HEK293 (cell line): ENCODE data around the gene TOMM40.

Experiments
- CTCF ChIA-PET: fragments of 350-600 bp; formaldehyde crosslinking; extraction: SDS; loops from one replicate; lab custom pipeline; 2021; ENCODE audit warnings: antibody characterized with exemption; lab: Yijun Ruan, JAX
- POLR2A ChIA-PET: fragments of 300-600 bp; formaldehyde crosslinking; extraction: SDS; loops from one replicate; lab custom pipeline; 2020; ENCODE audit warnings: antibody characterized with exemption, inconsistent platforms; lab: Yijun Ruan, JAX
- H3K27ac ChIP-seq: fragments of 200-500 bp; sonication (Bioruptor generic); 2 replicates; pipeline ENCODE4 v1.5.1; 2014; ENCODE audit warnings: low read depth, low read length, control low read depth, inconsistent platforms; ENCODE audit errors: extremely low read depth
- H3K36me3 ChIP-seq, 2 experiments: fragments of 200-500 bp in 1 of 2; sonication (Bioruptor generic) in 1 of 2; 1 replicate in 1 of 2; 2 replicates in 1 of 2; pipeline ENCODE4 v1.5.1; 2014 to 2017; ENCODE audit warnings: inconsistent platforms in 2 of 2, low read length in 2 of 2; ENCODE audit not compliant: control insufficient read depth in 2 of 2, insufficient read depth in 1 of 2
- H3K4me1 ChIP-seq: fragments of 200-500 bp; sonication (Bioruptor generic); 2 replicates; pipeline ENCODE4 v1.5.1; 2014; ENCODE audit warnings: mild to moderate bottlenecking, low read length, inconsistent platforms; ENCODE audit not compliant: control insufficient read depth, insufficient read depth
- H3K4me3 ChIP-seq: 2 replicates; pipeline ENCODE4 v1.5.1; 2011; ENCODE audit warnings: low read depth, mild to moderate bottlenecking, control low read depth, low read length, moderate library complexity
- H3K9me3 ChIP-seq: fragments of 200-500 bp; sonication (Bioruptor generic); 2 replicates; pipeline ENCODE4 v1.5.1; 2014; ENCODE audit warnings: low read depth, low read length, inconsistent platforms; ENCODE audit not compliant: control insufficient read depth, insufficient read depth
- FEZF1 ChIP-seq: fragments of 450-650 bp; formaldehyde crosslinking; IDR thresholded peaks from 2 replicates; pipeline ENCODE4 v1.5.1; 2016; ENCODE audit warnings: missing biosample characterization, missing genetic modification characterization
- KLF10 ChIP-seq: fragments of 450-650 bp; IDR thresholded peaks from 2 replicates; pipeline ENCODE4 v1.5.1; 2018; ENCODE audit warnings: missing biosample characterization, mild to moderate bottlenecking, missing genetic modification characterization
- KLF9 ChIP-seq: fragments of 450-650 bp; formaldehyde crosslinking; IDR thresholded peaks from 2 replicates; pipeline ENCODE4 v1.5.1; 2016; ENCODE audit warnings: missing biosample characterization, missing genetic modification characterization, low read depth
- OSR2 ChIP-seq: fragments of 450-650 bp; formaldehyde crosslinking; IDR thresholded peaks from 2 replicates; pipeline ENCODE4 v1.5.1; 2016; ENCODE audit warnings: missing biosample characterization, missing genetic modification characterization
- SCRT1 ChIP-seq: fragments of 450-650 bp; formaldehyde crosslinking; IDR thresholded peaks from 2 replicates; pipeline ENCODE4 v1.5.1; 2016; ENCODE audit warnings: missing biosample characterization, missing genetic modification characterization, borderline replicate concordance
- SP7 ChIP-seq: fragments of 450-650 bp; formaldehyde crosslinking; IDR thresholded peaks from 2 replicates; pipeline ENCODE4 v1.5.1; 2016; ENCODE audit warnings: missing biosample characterization, missing genetic modification characterization
- ZNF148 ChIP-seq: fragments of 450-650 bp; formaldehyde crosslinking; IDR thresholded peaks from 2 replicates; pipeline ENCODE4 v1.5.0; 2017; ENCODE audit warnings: missing biosample characterization, missing genetic modification characterization, borderline replicate concordance
- ZNF169 ChIP-seq: fragments of 450-650 bp; formaldehyde crosslinking; IDR thresholded peaks from 2 replicates; pipeline ENCODE4 v1.5.1; 2016; ENCODE audit warnings: missing biosample characterization, missing genetic modification characterization
- ZNF174 ChIP-seq: fragments of 450-650 bp; formaldehyde crosslinking; IDR thresholded peaks from 2 replicates; pipeline ENCODE4 v1.5.0; 2017; ENCODE audit warnings: missing biosample characterization, mild to moderate bottlenecking, missing genetic modification characterization
- ZNF350 ChIP-seq: fragments of 450-650 bp; formaldehyde crosslinking; IDR thresholded peaks from 2 replicates; pipeline ENCODE4 v1.5.0; 2017; ENCODE audit warnings: missing biosample characterization, mild to moderate bottlenecking, missing genetic modification characterization
- ZNF354C ChIP-seq: fragments of 450-650 bp; formaldehyde crosslinking; IDR thresholded peaks from 2 replicates; pipeline ENCODE4 v1.5.1; 2016; ENCODE audit warnings: missing biosample characterization, missing genetic modification characterization, low read depth, borderline replicate concordance
- ZNF366 ChIP-seq: fragments of 450-650 bp; formaldehyde crosslinking; conservative IDR thresholded peaks from 2 replicates; pipeline ENCODE4 v1.5.1; 2016; ENCODE audit warnings: missing biosample characterization, missing genetic modification characterization
- ZNF558 ChIP-seq: fragments of 450-650 bp; formaldehyde crosslinking; IDR thresholded peaks from 2 replicates; pipeline ENCODE4 v1.5.1; 2016; ENCODE audit warnings: missing biosample characterization, missing genetic modification characterization
- ZNF610 ChIP-seq: fragments of 450-650 bp; formaldehyde crosslinking; IDR thresholded peaks from 2 replicates; pipeline ENCODE4 v1.5.1; 2016; ENCODE audit warnings: missing biosample characterization, missing genetic modification characterization, borderline replicate concordance
- ZNF623 ChIP-seq: fragments of 450-650 bp; formaldehyde crosslinking; IDR thresholded peaks from 2 replicates; pipeline ENCODE4 v1.5.1; 2016; ENCODE audit warnings: missing biosample characterization, missing genetic modification characterization
- ZNF701 ChIP-seq: fragments of 450-650 bp; formaldehyde crosslinking; IDR thresholded peaks from 2 replicates; pipeline ENCODE4 v1.5.1; 2016; ENCODE audit warnings: missing biosample characterization, missing genetic modification characterization
- ZNF707 ChIP-seq: fragments of 450-650 bp; formaldehyde crosslinking; IDR thresholded peaks from 2 replicates; pipeline ENCODE4 v1.5.1; 2016; ENCODE audit warnings: missing biosample characterization, missing genetic modification characterization
- ZNF747 ChIP-seq: fragments of 450-650 bp; formaldehyde crosslinking; IDR thresholded peaks from 2 replicates; pipeline ENCODE4 v1.5.1; 2016; ENCODE audit warnings: missing biosample characterization, missing genetic modification characterization
- ZNF768 ChIP-seq: fragments of 450-650 bp; formaldehyde crosslinking; IDR thresholded peaks from 2 replicates; pipeline ENCODE4 v1.5.1; 2018; ENCODE audit warnings: missing biosample characterization, mild to moderate bottlenecking, missing genetic modification characterization
- ZNF777 ChIP-seq: fragments of 450-650 bp; formaldehyde crosslinking; IDR thresholded peaks from 2 replicates; pipeline ENCODE4 v1.5.1; 2017; ENCODE audit warnings: missing biosample characterization, missing genetic modification characterization, borderline replicate concordance
- ZNF791 ChIP-seq: fragments of 450-650 bp; formaldehyde crosslinking; IDR thresholded peaks from 2 replicates; pipeline ENCODE4 v1.5.1; 2016; ENCODE audit warnings: missing biosample characterization, missing genetic modification characterization
- ZNF792 ChIP-seq: fragments of 450-650 bp; formaldehyde crosslinking; IDR thresholded peaks from 2 replicates; pipeline ENCODE4 v1.5.1; 2016; ENCODE audit warnings: missing biosample characterization, missing genetic modification characterization
- ZNF830 ChIP-seq: fragments of 450-650 bp; IDR thresholded peaks from 2 replicates; pipeline ENCODE4 v1.5.0; 2018; ENCODE audit warnings: missing biosample characterization, missing genetic modification characterization, low read depth, mild to moderate bottlenecking, moderate library complexity
- ZNF837 ChIP-seq: fragments of 450-650 bp; formaldehyde crosslinking; IDR thresholded peaks from 2 replicates; pipeline ENCODE4 v1.5.1; 2016; ENCODE audit warnings: missing biosample characterization, missing genetic modification characterization
- ZNF843 ChIP-seq: fragments of 450-650 bp; formaldehyde crosslinking; IDR thresholded peaks from 2 replicates; pipeline ENCODE4 v1.5.1; 2016; ENCODE audit warnings: missing biosample characterization, missing genetic modification characterization
- ZSCAN16 ChIP-seq: fragments of 450-650 bp; formaldehyde crosslinking; IDR thresholded peaks from 2 replicates; pipeline ENCODE4 v1.5.1; 2016; ENCODE audit warnings: missing biosample characterization, missing genetic modification characterization
- TF ChIP-seq, protein P1 (sequence below): fragments of 450-650 bp; formaldehyde crosslinking; IDR thresholded peaks from 2 replicates; pipeline ENCODE4 v1.5.1; 2016; ENCODE audit warnings: missing biosample characterization, missing genetic modification characterization, low read depth

Gene TOMM40

DNA sequence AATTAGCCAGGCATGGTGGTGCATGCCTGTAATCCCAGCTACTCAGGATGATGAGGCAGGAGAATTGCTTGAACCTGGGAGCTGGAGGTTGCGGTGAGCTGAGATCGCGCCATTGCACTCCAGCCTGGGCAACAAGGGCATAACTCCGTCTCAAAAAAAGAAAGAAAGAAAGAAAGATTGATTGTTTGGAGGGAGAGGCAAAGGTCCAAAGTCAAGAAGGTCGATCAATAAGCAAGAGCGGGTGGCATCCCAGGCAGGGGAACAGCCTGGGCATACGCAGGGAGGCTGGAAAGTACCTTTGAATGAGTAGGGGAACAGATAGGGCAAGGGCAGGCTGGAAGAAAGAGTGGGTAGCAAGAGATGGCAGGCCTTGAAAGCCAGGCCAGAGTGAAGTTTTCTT lies 39.0 kb downstream of the TOMM40 start:
- H3K4me3 ChIP-seq, result no peak overlapping the region
- no peak overlapping the region for H3K27ac ChIP-seq
- no peaks in the 10 kb centered on the region for H3K36me3 ChIP-seq
- no peak for TF ChIP-seq OSR2
- TF ChIP-seq ZNF830 (tag by site-specific recombination), result no peak
- TF ChIP-seq ZNF174 (tag by site-specific recombination), result no peak
- TF ChIP-seq ZNF623, result no peak
- no peak for TF ChIP-seq ZNF843 (tag by site-specific recombination)
- no peak for TF ChIP-seq ZNF837 (tag by site-specific recombination)
- TF ChIP-seq ZNF777 (tag by site-specific recombination), result no peak
- TF ChIP-seq ZNF792 (tag by site-specific recombination), result no peak
- TF ChIP-seq FEZF1 (tag by site-specific recombination), result no peak
- no peak for TF ChIP-seq SCRT1
- TF ChIP-seq ZNF366, result no peak
- TF ChIP-seq SP7 (tag by site-specific recombination), result no peak
- TF ChIP-seq ZNF610 (tag by site-specific recombination), result no peak
- TF ChIP-seq ZNF354C (tag by site-specific recombination), result no peak
- TF ChIP-seq ZNF558 (tag by site-specific recombination), result no peak
- TF ChIP-seq ZSCAN16, result no peak
- TF ChIP-seq ZNF707 (tag by site-specific recombination), result no peak
- TF ChIP-seq ZNF791, result no peak
- TF ChIP-seq KLF10 (tag by site-specific recombination), result no peak
- TF ChIP-seq, protein P1, sequence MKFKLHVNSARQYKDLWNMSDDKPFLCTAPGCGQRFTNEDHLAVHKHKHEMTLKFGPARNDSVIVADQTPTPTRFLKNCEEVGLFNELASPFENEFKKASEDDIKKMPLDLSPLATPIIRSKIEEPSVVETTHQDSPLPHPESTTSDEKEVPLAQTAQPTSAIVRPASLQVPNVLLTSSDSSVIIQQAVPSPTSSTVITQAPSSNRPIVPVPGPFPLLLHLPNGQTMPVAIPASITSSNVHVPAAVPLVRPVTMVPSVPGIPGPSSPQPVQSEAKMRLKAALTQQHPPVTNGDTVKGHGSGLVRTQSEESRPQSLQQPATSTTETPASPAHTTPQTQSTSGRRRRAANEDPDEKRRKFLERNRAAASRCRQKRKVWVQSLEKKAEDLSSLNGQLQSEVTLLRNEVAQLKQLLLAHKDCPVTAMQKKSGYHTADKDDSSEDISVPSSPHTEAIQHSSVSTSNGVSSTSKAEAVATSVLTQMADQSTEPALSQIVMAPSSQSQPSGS (tag by site-specific recombination), result no peak
- TF ChIP-seq, all 188 proteins: peak for 0
- ChIA-PET CTCF (interaction anchor here (1.0 to 1.2 kb wide), 3 partner anchors 15 to 25 kb away, joined by 3 to 4 read pairs (median 3); partner anchors contain the start of gene APOC1), POLR2A (no interaction called here)
- no peaks in the 10 kb centered on the region for H3K9me3 ChIP-seq
- no peaks in the 10 kb centered on the region; the same call in 1 of the 2 replicates for H3K4me1 ChIP-seq

GRCh38 chr19:44931541-44931940 lies 40.5 kb downstream of the TOMM40 start:
- no peaks in the 10 kb centered on the region for H3K9me3 ChIP-seq
- POLR2A ChIA-PET, result no interaction called here
- TF ChIP-seq ZNF169 (tag by site-specific recombination), result no peak
- TF ChIP-seq ZNF701 (tag by site-specific recombination), result no peak
- TF ChIP-seq ZNF768 (tag by site-specific recombination), result peak; percentile 64
- no peak for TF ChIP-seq ZNF148 (tag by site-specific recombination)
- TF ChIP-seq ZNF350 (tag by site-specific recombination), result no peak
- TF ChIP-seq ZNF747 (tag by site-specific recombination), result no peak
- TF ChIP-seq KLF9, result no peak
- TF ChIP-seq, all 188 proteins: peak for 1
- Histone ChIP-seq H3K36me3 (no peaks in the 10 kb centered on the region), H3K4me1 (no peaks in the 10 kb centered on the region; the same call in 1 of the 2 replicates), H3K27ac (no peak overlapping the region), H3K4me3 (no peak overlapping the region)
- CTCF ChIA-PET, result interaction anchor here (0.6 to 1.0 kb wide), 3 partner anchors 28 to 770 kb away, joined by 3 to 4 read pairs (median 3); no protein-coding TSS in a partner anchor
